ENCODE results near the gene NUDT16L1.

DNA sequence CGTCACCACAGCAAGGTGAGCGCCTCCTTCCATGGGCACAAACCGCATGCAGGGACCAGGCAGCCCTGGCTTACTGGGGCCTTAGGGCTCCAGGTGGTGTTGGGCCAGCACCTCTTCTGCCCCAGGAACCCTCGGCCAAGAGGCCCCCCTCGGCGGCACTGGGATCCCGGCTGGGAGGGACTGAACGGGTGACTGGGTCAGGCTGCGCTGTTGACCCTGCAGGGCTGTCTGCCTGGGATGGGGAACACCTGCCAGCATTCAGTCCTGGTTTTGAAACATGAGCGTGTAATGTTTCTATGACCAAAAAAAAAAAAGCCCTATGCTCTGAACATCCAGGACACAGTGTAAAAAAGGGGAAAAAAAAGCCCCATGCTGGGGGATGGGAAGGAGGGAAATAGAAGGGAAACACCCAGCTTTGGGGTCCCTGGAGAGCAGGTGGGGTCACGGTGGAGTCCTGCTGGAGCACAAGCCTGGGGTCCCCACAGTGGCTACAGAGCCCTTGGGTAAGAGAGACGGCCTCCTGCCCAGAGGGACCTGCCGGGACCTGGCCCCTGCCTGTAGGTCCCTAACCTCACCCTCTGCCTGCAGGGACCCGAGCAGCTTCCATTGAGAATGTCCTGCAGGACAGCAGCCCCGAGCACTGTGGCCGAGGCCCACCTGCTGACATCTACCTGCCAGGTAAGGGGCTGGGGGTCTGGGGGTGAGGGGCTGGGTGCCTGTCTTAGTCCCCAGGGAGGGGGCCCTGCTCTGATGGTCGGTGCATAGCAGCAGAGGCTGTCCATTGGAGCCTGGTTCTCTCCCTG, 9.9 kb upstream of the NUDT16L1 start:
- TF ChIP-seq, protein P1, sequence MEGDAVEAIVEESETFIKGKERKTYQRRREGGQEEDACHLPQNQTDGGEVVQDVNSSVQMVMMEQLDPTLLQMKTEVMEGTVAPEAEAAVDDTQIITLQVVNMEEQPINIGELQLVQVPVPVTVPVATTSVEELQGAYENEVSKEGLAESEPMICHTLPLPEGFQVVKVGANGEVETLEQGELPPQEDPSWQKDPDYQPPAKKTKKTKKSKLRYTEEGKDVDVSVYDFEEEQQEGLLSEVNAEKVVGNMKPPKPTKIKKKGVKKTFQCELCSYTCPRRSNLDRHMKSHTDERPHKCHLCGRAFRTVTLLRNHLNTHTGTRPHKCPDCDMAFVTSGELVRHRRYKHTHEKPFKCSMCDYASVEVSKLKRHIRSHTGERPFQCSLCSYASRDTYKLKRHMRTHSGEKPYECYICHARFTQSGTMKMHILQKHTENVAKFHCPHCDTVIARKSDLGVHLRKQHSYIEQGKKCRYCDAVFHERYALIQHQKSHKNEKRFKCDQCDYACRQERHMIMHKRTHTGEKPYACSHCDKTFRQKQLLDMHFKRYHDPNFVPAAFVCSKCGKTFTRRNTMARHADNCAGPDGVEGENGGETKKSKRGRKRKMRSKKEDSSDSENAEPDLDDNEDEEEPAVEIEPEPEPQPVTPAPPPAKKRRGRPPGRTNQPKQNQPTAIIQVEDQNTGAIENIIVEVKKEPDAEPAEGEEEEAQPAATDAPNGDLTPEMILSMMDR (IDR thresholded peaks at IDR 0.05; ENCODE audit: insufficient read depth, low read length) = no peak
- no peak for TF ChIP-seq GABPA (IDR thresholded peaks at IDR 0.05; ENCODE audit: low read depth)
- TF ChIP-seq, protein P2, sequence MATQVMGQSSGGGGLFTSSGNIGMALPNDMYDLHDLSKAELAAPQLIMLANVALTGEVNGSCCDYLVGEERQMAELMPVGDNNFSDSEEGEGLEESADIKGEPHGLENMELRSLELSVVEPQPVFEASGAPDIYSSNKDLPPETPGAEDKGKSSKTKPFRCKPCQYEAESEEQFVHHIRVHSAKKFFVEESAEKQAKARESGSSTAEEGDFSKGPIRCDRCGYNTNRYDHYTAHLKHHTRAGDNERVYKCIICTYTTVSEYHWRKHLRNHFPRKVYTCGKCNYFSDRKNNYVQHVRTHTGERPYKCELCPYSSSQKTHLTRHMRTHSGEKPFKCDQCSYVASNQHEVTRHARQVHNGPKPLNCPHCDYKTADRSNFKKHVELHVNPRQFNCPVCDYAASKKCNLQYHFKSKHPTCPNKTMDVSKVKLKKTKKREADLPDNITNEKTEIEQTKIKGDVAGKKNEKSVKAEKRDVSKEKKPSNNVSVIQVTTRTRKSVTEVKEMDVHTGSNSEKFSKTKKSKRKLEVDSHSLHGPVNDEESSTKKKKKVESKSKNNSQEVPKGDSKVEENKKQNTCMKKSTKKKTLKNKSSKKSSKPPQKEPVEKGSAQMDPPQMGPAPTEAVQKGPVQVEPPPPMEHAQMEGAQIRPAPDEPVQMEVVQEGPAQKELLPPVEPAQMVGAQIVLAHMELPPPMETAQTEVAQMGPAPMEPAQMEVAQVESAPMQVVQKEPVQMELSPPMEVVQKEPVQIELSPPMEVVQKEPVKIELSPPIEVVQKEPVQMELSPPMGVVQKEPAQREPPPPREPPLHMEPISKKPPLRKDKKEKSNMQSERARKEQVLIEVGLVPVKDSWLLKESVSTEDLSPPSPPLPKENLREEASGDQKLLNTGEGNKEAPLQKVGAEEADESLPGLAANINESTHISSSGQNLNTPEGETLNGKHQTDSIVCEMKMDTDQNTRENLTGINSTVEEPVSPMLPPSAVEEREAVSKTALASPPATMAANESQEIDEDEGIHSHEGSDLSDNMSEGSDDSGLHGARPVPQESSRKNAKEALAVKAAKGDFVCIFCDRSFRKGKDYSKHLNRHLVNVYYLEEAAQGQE (IDR thresholded peaks at IDR 0.05; ENCODE audit: insufficient replicate concordance, low read depth) = no peak
- no peak for TF ChIP-seq POLR2AphosphoS5 (IDR thresholded peaks at IDR 0.05; ENCODE audit: low read depth)
